HG02970 (cell line): Measurements from ENCODE around the gene STX16.

Source experiments
- ATAC-seq: cut with Tn5 transposase; IDR thresholded peaks from one replicate; pipeline ENCODE4 v1.9.1; 2021; ENCODE audit warnings: mild to moderate bottlenecking, moderate library complexity, moderate number of reproducible peaks; ENCODE audit not compliant: unreplicated experiment, low FRiP score

Gene STX16

DNA sequence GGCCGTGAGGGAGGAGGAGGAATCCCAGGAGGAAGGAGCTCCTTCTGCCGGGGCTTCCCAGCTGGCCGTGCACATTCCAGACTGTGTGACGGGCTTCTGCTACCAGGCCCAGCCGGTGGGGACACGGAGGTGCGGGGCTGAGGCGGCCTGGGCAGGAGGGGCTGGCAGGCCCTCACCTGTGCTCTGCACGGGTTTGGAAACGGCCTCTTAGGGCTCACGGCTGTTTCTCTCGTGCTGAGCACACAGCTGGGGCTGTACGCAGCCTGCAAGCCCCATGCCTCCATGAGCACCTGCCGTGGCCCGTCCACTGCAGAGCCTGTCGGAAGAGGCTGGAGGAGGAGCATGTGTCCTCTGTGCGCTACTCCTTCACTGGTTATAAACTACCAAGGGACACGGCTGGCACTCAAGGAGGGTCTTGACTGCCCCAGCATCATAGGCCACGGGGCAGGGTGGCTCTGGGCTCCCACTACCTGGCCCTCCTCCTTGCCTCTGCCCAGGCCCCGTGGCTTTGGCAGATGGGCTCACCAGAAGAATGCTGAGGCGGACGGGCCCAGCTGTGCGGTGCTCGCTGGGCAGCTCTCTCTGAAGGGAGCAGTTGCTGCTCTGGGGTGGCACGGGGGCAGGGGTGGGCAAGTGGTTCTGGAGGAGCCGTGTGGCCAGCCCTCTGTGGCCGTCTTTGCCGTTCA, 57.3 kb downstream of the STX16 start:
- no peak for ATAC-seq

- ATAC-seq, result no peak
Measured at GRCh38 chr20:58709013-58709702, 58.1 kb downstream of the STX16 start.

DNA sequence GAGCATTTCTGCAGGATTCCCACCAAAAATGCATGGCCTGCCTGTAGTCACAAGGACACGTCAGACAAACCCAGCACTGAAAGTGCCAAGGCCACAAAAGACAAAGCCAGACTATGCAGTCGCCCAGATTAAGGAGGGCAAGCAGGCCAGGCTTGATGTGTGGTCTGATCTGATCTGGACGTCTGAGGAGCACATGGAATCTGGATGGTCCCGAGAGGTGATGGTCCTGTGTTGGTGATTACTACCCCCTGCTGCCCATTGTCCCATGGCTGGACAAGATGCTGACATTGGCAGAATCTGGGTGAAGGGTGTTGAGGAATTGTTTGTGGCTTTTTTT, 58.6 kb downstream of the STX16 start:
- ATAC-seq, result no peak

GRCh38 chr20:58710481-58711265, 59.6 kb downstream of the STX16 start:
- no peak for ATAC-seq

DNA sequence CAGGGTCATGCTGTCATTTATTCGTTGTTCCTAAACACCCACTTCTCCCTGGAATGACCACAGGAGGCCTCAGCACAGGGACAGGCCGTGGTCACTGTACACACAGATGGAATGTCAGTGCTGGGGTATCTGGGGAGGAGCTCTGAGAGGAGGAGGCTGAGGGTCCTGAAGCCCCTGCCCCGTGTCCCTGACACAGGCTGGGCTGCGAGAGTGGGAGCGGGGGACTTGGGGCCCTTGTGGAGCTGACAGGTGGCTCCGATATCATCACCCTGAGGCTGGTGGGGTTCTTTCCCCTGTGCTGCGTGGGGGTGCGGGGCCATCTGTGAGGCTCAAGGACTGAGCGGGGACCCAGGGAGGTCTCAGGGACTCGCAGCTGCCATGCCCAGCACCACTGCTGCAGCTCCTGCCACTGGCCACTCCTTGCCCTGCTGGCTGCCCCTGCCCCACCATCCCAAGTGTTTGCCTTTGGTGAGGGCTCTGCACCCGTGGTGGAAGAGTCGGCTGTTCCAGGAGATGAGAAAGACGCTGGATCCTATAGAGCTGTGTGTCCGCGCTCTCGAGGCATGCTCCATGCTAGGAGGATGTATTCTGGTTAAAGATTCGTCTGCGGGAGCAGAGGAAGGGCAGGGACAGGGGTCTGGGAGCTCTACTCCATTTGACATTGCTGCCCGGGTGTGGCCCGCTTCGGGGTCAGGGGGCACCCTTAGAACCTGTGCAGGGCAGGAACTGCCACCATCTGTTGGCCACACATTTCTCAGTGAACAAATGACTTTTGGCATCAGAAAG, 60.4 kb downstream of the STX16 start:
- no peak for ATAC-seq

- ATAC-seq, result no peak
Measured at GRCh38 chr20:58712151-58712791, 61.2 kb downstream of the STX16 start.

GRCh38 chr20:58712806-58713731, 62.0 kb downstream of the STX16 start:
- no peak for ATAC-seq

GRCh38 chr20:58713801-58714339, 62.8 kb downstream of the STX16 start:
- no peak for ATAC-seq

GRCh38 chr20:58714340-58714922, 63.3 kb downstream of the STX16 start:
- ATAC-seq, result no peak

- ATAC-seq, result no peak
Measured at GRCh38 chr20:58714923-58715351, 63.9 kb downstream of the STX16 start.

- ATAC-seq, result no peak
Measured at GRCh38 chr20:58715391-58715800, 64.3 kb downstream of the STX16 start.

- no peak for ATAC-seq
Measured at GRCh38 chr20:58715801-58716475, 64.9 kb downstream of the STX16 start.

- ATAC-seq, result no peak
Measured at GRCh38 chr20:58716476-58717277, 65.6 kb downstream of the STX16 start.

GRCh38 chr20:58717278-58718091, 66.4 kb downstream of the STX16 start:
- ATAC-seq, result no peak

DNA sequence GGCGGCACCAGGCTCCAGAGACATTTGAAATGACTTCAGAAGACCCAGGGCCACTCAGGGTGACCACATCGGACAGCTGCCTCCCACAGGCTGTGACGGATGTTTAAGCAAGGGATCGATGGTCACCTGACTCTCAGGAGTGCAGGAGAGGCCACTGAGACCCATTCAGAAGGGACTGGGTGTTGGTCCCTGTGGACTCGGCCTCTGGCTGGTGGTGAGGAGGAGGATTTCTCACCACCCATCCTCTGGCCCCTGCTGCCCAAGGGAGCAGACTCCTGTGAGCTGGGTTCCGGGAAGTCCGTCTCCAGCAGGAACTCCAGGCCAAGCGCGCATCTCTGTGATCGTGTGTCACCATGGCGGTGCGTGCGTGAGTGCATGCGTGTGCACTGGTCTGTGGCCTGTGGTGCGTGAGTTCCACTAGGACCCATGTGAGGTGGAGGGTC, 67.1 kb downstream of the STX16 start:
- no peak for ATAC-seq

DNA sequence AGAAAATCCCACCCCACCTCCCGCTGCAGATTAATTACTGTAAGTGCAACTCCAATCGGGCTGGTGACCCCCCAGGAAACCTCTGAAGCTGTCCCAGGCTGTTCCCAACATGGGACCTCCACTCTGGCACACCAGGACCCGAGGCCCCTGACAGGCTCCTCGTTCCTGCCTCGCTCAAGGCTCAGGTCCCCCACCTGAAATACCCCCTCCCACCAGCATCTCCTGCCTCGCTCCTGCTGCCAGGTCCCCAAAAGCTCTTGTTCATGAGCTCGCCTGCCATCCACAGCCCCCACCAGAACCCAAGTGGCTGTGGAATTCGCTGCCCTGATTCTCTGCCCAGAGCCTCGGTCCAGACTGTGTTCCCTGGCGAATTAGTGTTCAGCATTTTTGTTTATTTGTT, 67.6 kb downstream of the STX16 start:
- ATAC-seq, result no peak
